ENCODE results near the gene MAN2B2.

DNA sequence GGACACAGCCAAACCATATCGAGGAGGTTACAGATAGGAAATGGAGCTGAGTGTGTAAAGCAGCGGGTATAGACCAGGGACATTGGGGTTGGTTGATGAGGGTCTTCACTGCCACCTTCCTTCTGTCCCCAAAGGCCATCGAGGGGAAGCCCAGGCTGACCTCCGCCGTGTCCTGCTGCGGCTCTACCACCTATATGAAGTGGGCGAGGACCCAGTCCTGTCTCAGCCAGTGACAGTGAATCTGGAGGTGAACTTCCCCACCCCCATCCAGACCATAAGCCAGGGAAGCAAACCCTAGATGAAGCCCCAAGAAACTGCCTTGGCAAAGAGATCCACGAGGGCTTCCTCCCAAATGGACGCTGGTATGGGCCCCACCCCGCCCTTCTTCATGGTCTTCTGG is 42.3 kb downstream of the MAN2B2 start:
- TF ChIP-seq, protein P1, sequence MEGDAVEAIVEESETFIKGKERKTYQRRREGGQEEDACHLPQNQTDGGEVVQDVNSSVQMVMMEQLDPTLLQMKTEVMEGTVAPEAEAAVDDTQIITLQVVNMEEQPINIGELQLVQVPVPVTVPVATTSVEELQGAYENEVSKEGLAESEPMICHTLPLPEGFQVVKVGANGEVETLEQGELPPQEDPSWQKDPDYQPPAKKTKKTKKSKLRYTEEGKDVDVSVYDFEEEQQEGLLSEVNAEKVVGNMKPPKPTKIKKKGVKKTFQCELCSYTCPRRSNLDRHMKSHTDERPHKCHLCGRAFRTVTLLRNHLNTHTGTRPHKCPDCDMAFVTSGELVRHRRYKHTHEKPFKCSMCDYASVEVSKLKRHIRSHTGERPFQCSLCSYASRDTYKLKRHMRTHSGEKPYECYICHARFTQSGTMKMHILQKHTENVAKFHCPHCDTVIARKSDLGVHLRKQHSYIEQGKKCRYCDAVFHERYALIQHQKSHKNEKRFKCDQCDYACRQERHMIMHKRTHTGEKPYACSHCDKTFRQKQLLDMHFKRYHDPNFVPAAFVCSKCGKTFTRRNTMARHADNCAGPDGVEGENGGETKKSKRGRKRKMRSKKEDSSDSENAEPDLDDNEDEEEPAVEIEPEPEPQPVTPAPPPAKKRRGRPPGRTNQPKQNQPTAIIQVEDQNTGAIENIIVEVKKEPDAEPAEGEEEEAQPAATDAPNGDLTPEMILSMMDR (IDR thresholded peaks at IDR 0.05; ENCODE audit: insufficient read depth, low read depth, low read length) = no peak
- no peak for TF ChIP-seq EZH2 (IDR thresholded peaks at IDR 0.05; ENCODE audit: insufficient read depth, low read length)

All from astrocyte (in vitro differentiated cells and primary cell).